AG04450 (cell line): ENCODE data around the gene TMPRSS6. TPM values are rescaled to one million over a fixed set of nuclear protein-coding genes. Genes with fewer than 3 reads are reported as not detected.

ENCODE experiments used
- CTCF ChIA-PET: fragments of 300-600, 350-600 bp; formaldehyde crosslinking; extraction: SDS; loops from one replicate; lab custom pipeline; 2022; ENCODE audit warnings: antibody characterized with exemption, inconsistent platforms; lab: Charles Lee
- POLR2A ChIA-PET: fragments of 350-600 bp; formaldehyde crosslinking; extraction: SDS; loops from one replicate; lab custom pipeline; 2021; ENCODE audit warnings: antibody characterized with exemption, inconsistent platforms; lab: Yijun Ruan, JAX
- DNase-seq: peaks from one replicate; pipeline ENCODE4 v3.0.0-alpha.2; 2011; ENCODE audit warnings: low read depth, low spot score
- H3K27ac ChIP-seq: one replicate; pipeline ENCODE4 v1.5.1; 2012; ENCODE audit warnings: low read depth, low read length, control low read depth
- H3K27me3 ChIP-seq: one replicate; pipeline ENCODE4 v1.6.0; 2012; ENCODE audit warnings: low read length; ENCODE audit not compliant: control insufficient read depth, insufficient read depth
- H3K4me3 ChIP-seq: 2 replicates; pipeline ENCODE4 v1.5.1; 2011; ENCODE audit warnings: mild to moderate bottlenecking, low read depth, low read length, control low read depth
- H3K9me3 ChIP-seq: 2 replicates; pipeline ENCODE4 v1.5.1; 2012; ENCODE audit warnings: low read length; ENCODE audit not compliant: control insufficient read depth, insufficient read depth
- CTCF ChIP-seq: IDR thresholded peaks from 2 replicates; pipeline ENCODE4 v1.5.1; 2011; ENCODE audit warnings: low read depth, low read length, control low read depth, inconsistent platforms
- polyA plus RNA-seq: library from polyadenylated mRNA; depleted of rRNA; stranded (reverse); fragments of >200 nt; gene quantifications from 2 replicates; pipeline ENCODE4 v1.2.3, GENCODE V29; 2011

TMPRSS6 gene
- polyA plus RNA-seq, 1 experiment = not detected

DNA sequence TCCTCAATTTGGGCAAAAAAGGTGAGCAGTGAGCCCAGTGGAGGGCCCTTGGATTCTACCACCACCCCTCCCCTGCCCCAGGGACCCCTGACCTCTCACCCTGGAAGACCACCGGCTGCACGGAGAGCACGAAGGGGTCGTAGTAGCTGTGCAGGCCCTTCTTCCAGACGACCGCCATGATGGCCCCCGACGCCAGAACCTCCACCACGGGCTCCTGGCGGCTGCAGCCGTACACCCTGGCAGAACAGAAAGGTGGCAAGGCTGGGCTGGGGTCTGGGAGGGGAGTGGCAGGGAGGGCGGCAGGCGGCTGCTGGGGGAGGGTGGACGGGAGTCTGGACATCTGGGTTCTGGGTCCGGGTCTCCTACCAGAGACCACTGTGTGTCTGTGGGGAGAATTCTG lies 23.3 kb downstream of the TMPRSS6 start:
- DNase-seq = no peak
- peaks cover 36% of the 10 kb centered on the region for H3K27me3 ChIP-seq
- ChIA-PET POLR2A (no interaction called here), CTCF (interaction anchor here (0.5 kb wide), 1 partner anchor 439 kb away, joined by 9 read pairs; no protein-coding TSS in a partner anchor)
- H3K9me3 ChIP-seq = no peaks in the 10 kb centered on the region; the same call in 1 of the 2 replicates
- H3K4me3 ChIP-seq = no peak overlapping the region
- no peak overlapping the region for H3K27ac ChIP-seq
- TF ChIP-seq CTCF = no peak

GRCh38 chr22:37084385-37084784 lies 25.1 kb downstream of the TMPRSS6 start:
- Histone ChIP-seq H3K9me3 (no peaks in the 10 kb centered on the region; the same call in 1 of the 2 replicates), H3K4me3 (no peak overlapping the region), H3K27ac (no peak overlapping the region), H3K27me3 (peaks cover 33% of the 10 kb centered on the region)
- POLR2A ChIA-PET = no interaction called here
- no peak for TF ChIP-seq CTCF
- DNase-seq = no peak
- CTCF ChIA-PET = no interaction called here

- POLR2A ChIA-PET = no interaction called here
These were observed 25.6 kb downstream of the TMPRSS6 start for GRCh38 chr22:37083914-37084313.

GRCh38 chr22:37082251-37082873 lies 27.2 kb downstream of the TMPRSS6 start:
- no peak for TF ChIP-seq CTCF
- peaks cover 27% of the 10 kb centered on the region for H3K27me3 ChIP-seq
- DNase-seq = no peak
- ChIA-PET POLR2A (no interaction called here), CTCF (no interaction called here)
- no peak overlapping the region for H3K4me3 ChIP-seq
- H3K9me3 ChIP-seq = no peaks in the 10 kb centered on the region; the same call in 1 of the 2 replicates
- H3K27ac ChIP-seq = no peak overlapping the region

More at GRCh38 chr22:37083914-37084313, 25.6 kb downstream of the TMPRSS6 start:
- no peaks in the 10 kb centered on the region; the same call in 1 of the 2 replicates for H3K9me3 ChIP-seq
- CTCF ChIA-PET = no interaction called here
- no peak for TF ChIP-seq CTCF
- peaks cover 30% of the 10 kb centered on the region for H3K27me3 ChIP-seq
- no peak for DNase-seq
- H3K27ac ChIP-seq = no peak overlapping the region
- no peak overlapping the region for H3K4me3 ChIP-seq

GRCh38 chr22:37080838-37081237 lies 28.7 kb downstream of the TMPRSS6 start:
- CTCF ChIA-PET = no interaction called here

More at GRCh38 chr22:37080838-37081237, 28.7 kb downstream of the TMPRSS6 start:
- POLR2A ChIA-PET = no interaction called here
- no peak overlapping the region for H3K4me3 ChIP-seq
- TF ChIP-seq CTCF = no peak
- H3K27ac ChIP-seq = no peak overlapping the region
- H3K9me3 ChIP-seq = no peaks in the 10 kb centered on the region; the same call in 1 of the 2 replicates
- H3K27me3 ChIP-seq = peaks cover 30% of the 10 kb centered on the region
- no peak for DNase-seq
